ENCODE data around the gene HNRNPC. TPM values are rescaled to one million over a fixed set of nuclear protein-coding genes. Genes with fewer than 3 reads are reported as not detected.
"Not testable (repeated sequence)": the region's sequence is repeated elsewhere in the genome, so short reads cannot be mapped to it uniquely, and the experiment has no call there.

Gene HNRNPC
- total RNA-seq, 2 experiments from 2014 or later, result 1,063 to 1,070 TPM

- H3K4me1 Mint-ChIP-seq (ENCODE audit: low read depth), result no peaks in the 10 kb centered on the region
- DNase-seq, result no peak
- peaks cover 3% of the 10 kb centered on the region for H3K9me3 Mint-ChIP-seq
- no peaks in the 10 kb centered on the region for H3K36me3 Mint-ChIP-seq
- intact Hi-C loops (cut with micrococcal nuclease), result no loop called here
- no peak overlapping the region for H3K27ac Mint-ChIP-seq
- no peak overlapping the region for H3K4me3 Mint-ChIP-seq
- CTCF ChIA-PET, result no interaction called here
- POLR2A ChIA-PET, result interaction anchor here (0.8 kb wide), 1 partner anchor 43 kb away, joined by 3 read pairs; no protein-coding TSS in a partner anchor
- peaks cover 16% of the 10 kb centered on the region for H3K27me3 Mint-ChIP-seq
Measured at GRCh38 chr14:21169573-21169972, 99.7 kb downstream of the HNRNPC start.

GRCh38 chr14:21168055-21168454 lies 101.2 kb downstream of the HNRNPC start:
- Mint-ChIP-seq H3K9me3 (peaks cover 3% of the 10 kb centered on the region), H3K4me3 (no peak overlapping the region), H3K27me3 (peaks cover 20% of the 10 kb centered on the region), H3K27ac (no peak overlapping the region), H3K36me3 (no peaks in the 10 kb centered on the region), H3K4me1 (ENCODE audit: low read depth) (no peaks in the 10 kb centered on the region)
- ChIA-PET POLR2A (no interaction called here), CTCF (no interaction called here)
- intact Hi-C loops (cut with micrococcal nuclease), result no loop called here
- DNase-seq, result no peak

DNA sequence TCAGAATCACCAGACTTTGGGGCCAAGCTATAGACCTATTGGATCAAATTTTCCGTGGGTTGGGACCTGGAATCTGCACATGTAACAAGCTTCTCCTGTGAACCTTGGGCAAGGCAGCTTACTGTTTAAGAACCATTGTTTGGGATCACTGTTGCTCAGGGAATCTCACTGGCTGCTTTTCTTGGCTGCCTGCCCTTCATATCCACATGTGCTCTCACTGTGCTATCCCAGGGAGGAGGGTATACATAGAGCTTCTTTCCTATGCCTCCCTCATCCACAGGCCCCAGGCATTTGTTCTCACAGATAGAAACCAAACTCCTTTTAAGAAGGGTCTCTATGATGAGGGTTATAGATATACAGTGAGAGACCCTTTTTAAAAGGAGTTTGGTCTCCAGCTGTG lies 103.6 kb downstream of the HNRNPC start:
- H3K36me3 Mint-ChIP-seq; H3K9me3 Mint-ChIP-seq; H3K4me3 Mint-ChIP-seq; POLR2A ChIA-PET; CTCF ChIA-PET; H3K4me1 Mint-ChIP-seq (ENCODE audit: low read depth); intact Hi-C loops (cut with micrococcal nuclease); DNase-seq; H3K27ac Mint-ChIP-seq: not testable (repeated sequence)
- H3K27me3 Mint-ChIP-seq, result peaks cover 20% of the 10 kb centered on the region

GRCh38 chr14:21165002-21165605 lies 104.1 kb downstream of the HNRNPC start:
- H3K4me1 Mint-ChIP-seq (ENCODE audit: low read depth); DNase-seq; H3K27ac Mint-ChIP-seq; CTCF ChIA-PET; POLR2A ChIA-PET; H3K4me3 Mint-ChIP-seq; H3K36me3 Mint-ChIP-seq; H3K9me3 Mint-ChIP-seq; intact Hi-C loops (cut with micrococcal nuclease): not testable (repeated sequence)
- H3K27me3 Mint-ChIP-seq, result peaks cover 18% of the 10 kb centered on the region

- Mint-ChIP-seq H3K36me3 (no peaks in the 10 kb centered on the region), H3K4me1 (ENCODE audit: low read depth) (no peaks in the 10 kb centered on the region), H3K27ac (no peak overlapping the region), H3K27me3 (peaks cover 17% of the 10 kb centered on the region), H3K9me3 (no peaks in the 10 kb centered on the region), H3K4me3 (no peak overlapping the region)
- intact Hi-C loops (cut with micrococcal nuclease), result no loop called here
- ChIA-PET POLR2A (no interaction called here), CTCF (no interaction called here)
- DNase-seq, result no peak
Measured at GRCh38 chr14:21163871-21164291, 105.4 kb downstream of the HNRNPC start.

DNA sequence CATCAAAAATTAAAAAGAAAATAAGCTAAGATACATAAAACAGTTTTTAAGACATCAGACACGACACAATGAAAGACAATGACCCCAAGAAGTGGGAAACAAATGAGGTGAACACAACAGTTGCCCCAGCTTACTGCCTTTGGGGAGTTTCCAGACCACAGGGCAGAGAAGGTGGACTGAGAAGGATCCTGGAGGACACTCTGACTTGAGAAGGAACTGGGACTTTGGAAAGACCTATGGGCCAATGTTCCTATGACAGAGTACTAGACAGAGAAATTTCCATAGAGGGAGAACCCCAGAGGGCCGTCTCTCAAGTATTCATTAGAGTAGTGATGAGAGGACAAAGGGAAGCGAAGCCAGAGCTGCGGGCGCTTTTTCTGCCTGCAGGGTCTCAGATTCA lies 107.2 kb downstream of the HNRNPC start:
- DNase-seq, result no peak
- H3K27ac Mint-ChIP-seq, result no peak overlapping the region

DNA sequence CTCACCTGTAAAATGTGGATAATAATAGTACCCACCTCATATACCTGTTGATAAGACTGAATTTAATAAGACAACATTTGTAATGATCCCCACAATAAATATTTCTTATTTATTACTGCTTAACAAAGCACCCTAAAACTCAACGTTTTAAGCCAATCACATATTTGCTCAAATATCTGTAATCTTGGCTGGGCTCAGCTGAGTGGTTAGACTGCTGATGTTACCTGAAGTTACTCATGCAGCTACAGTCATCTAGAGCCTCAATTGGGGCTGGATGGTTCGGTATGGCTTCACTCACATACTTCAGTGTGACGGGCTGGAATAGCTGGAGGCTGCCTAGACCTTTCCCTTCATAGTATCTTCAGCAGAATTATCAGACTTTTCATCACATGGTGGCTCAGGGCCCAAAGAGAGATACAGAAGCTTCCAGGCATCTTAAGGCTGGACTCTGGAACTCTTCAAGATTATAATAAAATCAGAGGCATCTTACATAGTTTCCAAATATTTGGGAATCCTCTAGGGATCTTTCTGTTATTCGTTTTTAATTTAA lies 109.1 kb downstream of the HNRNPC start:
- DNase-seq, result no peak
- H3K27me3 Mint-ChIP-seq, result peaks cover 21% of the 10 kb centered on the region
- ChIA-PET POLR2A (no interaction called here), CTCF (no interaction called here)
- intact Hi-C loops (cut with micrococcal nuclease), result no loop called here
- no peaks in the 10 kb centered on the region for H3K9me3 Mint-ChIP-seq
- no peak overlapping the region for H3K4me3 Mint-ChIP-seq
- H3K27ac Mint-ChIP-seq, result no peak overlapping the region
- no peaks in the 10 kb centered on the region for H3K4me1 Mint-ChIP-seq (ENCODE audit: low read depth)
- H3K36me3 Mint-ChIP-seq, result no peaks in the 10 kb centered on the region

More for the DNA sequence above, 107.2 kb downstream of the HNRNPC start:
- H3K4me1 Mint-ChIP-seq (ENCODE audit: low read depth), result no peaks in the 10 kb centered on the region
- ChIA-PET CTCF (no interaction called here), POLR2A (interaction anchor here (0.5 kb wide), 1 partner anchor 215 kb away, joined by 3 read pairs; no protein-coding TSS in a partner anchor)
- H3K27me3 Mint-ChIP-seq, result peaks cover 17% of the 10 kb centered on the region
- no peaks in the 10 kb centered on the region for H3K36me3 Mint-ChIP-seq
- H3K9me3 Mint-ChIP-seq, result no peaks in the 10 kb centered on the region
- no peak overlapping the region for H3K4me3 Mint-ChIP-seq
- intact Hi-C loops (cut with micrococcal nuclease), result no loop called here

Other genes with a start within 250 kb of the HNRNPC start
- gene NDRG2, start 244.4 kb downstream of the HNRNPC start, total RNA-seq, result 1 to 10 TPM; 7.7 to 9.6 TPM
- not detected for gene TPPP2, start 239.2 kb downstream of the HNRNPC start, total RNA-seq
- not detected for gene RNASE13, start 234.6 kb downstream of the HNRNPC start, total RNA-seq
- gene RNASE7, start 227.1 kb downstream of the HNRNPC start, total RNA-seq, result not detected
- gene RNASE8, start 211.6 kb downstream of the HNRNPC start, total RNA-seq, result not detected
- gene ARHGEF40, start 199.1 kb downstream of the HNRNPC start, total RNA-seq, result under 1 TPM; 0.33 to 0.44 TPM
- 10 to 100 TPM in 1 of 2 experiments, 1 to 10 TPM in 1; 9.9 to 10.7 TPM for gene ZNF219, start 170.8 kb downstream of the HNRNPC start, total RNA-seq
- gene TMEM253, start 168.4 kb downstream of the HNRNPC start, total RNA-seq, result not detected
- gene OR5AU1, start 113.4 kb downstream of the HNRNPC start, total RNA-seq, result not detected
- gene RPGRIP1, start 10.6 kb upstream of the HNRNPC start, total RNA-seq, result under 1 TPM in 1 of 2 experiments, not detected in 1; 0.07 TPM
- 100 to 1,000 TPM; 156 to 158 TPM for gene SUPT16H, start 114.6 kb upstream of the HNRNPC start, total RNA-seq
- 10 to 100 TPM; 80.1 to 87.7 TPM for gene CHD8, start 186.7 kb upstream of the HNRNPC start, total RNA-seq
- 10 to 100 TPM; 21.2 to 23.6 TPM for gene RAB2B, start 207.5 kb upstream of the HNRNPC start, total RNA-seq
- gene TOX4, start 207.8 kb upstream of the HNRNPC start, total RNA-seq, result 10 to 100 TPM; 66.1 to 67.5 TPM
- gene METTL3, start 241.9 kb upstream of the HNRNPC start, total RNA-seq, result 10 to 100 TPM; 64.1 TPM

Measured in activated CD4-positive, alpha-beta memory T cell treated with anti-CD3 and anti-CD28 coated beads for 36 hours (primary cell).